Endothelial cell (in vitro differentiated cells): Measurements from ENCODE around the gene RNF43. TPM values are rescaled to one million over a fixed set of nuclear protein-coding genes. Genes with fewer than 3 reads are reported as not detected.

ENCODE experiments used
- DNase-seq: peaks from one replicate; pipeline ENCODE4 v3.0.0; 2021; ENCODE audit warnings: low spot score
- H3K27ac Mint-ChIP-seq: one replicate; pipeline ENCODE4 v1.8.0; 2021; ENCODE audit warnings: mixed read lengths, inconsistent platforms; ENCODE audit not compliant: unreplicated experiment
- H3K27me3 Mint-ChIP-seq: one replicate; pipeline ENCODE4 v1.8.0; 2021; ENCODE audit warnings: mild to moderate bottlenecking, moderate library complexity, mixed read lengths, inconsistent platforms; ENCODE audit not compliant: unreplicated experiment
- H3K36me3 Mint-ChIP-seq: one replicate; pipeline ENCODE4 v1.8.0; 2021; ENCODE audit warnings: mild to moderate bottlenecking, low read depth, mixed read lengths, inconsistent platforms; ENCODE audit not compliant: unreplicated experiment
- H3K4me1 Mint-ChIP-seq: one replicate; pipeline ENCODE4 v1.8.0; 2021; ENCODE audit warnings: mild to moderate bottlenecking, mixed read lengths, inconsistent platforms; ENCODE audit not compliant: unreplicated experiment
- H3K4me3 Mint-ChIP-seq: one replicate; pipeline ENCODE4 v1.8.0; 2021; ENCODE audit warnings: mild to moderate bottlenecking, mixed read lengths, inconsistent platforms; ENCODE audit not compliant: unreplicated experiment
- H3K9me3 Mint-ChIP-seq: one replicate; pipeline ENCODE4 v1.8.0; 2021; ENCODE audit warnings: mixed read lengths, inconsistent platforms; ENCODE audit not compliant: unreplicated experiment
- total RNA-seq: library from RNA; stranded (reverse); fragmentation: NEBNext Ultra II Directional; extraction: Animal tissue kit (Norgen Biotek cat#: 25700); gene quantifications from one replicate; pipeline ENCODE4 v1.2.1, GENCODE V29; 2021; ENCODE audit not compliant: unreplicated experiment
- TF ChIP-seq, protein P1 (sequence below): fragments of 200-600 bp; sonication (generic); IDR thresholded peaks from one replicate; pipeline ENCODE4 v1.5.0; 2021; ENCODE audit warnings: antibody characterized with exemption; ENCODE audit not compliant: unreplicated experiment

Gene RNF43
- total RNA-seq, 1 donor from 2014 or later, result 0.56 TPM

- no peaks in the 10 kb centered on the region for H3K9me3 Mint-ChIP-seq
- TF ChIP-seq, protein P1, sequence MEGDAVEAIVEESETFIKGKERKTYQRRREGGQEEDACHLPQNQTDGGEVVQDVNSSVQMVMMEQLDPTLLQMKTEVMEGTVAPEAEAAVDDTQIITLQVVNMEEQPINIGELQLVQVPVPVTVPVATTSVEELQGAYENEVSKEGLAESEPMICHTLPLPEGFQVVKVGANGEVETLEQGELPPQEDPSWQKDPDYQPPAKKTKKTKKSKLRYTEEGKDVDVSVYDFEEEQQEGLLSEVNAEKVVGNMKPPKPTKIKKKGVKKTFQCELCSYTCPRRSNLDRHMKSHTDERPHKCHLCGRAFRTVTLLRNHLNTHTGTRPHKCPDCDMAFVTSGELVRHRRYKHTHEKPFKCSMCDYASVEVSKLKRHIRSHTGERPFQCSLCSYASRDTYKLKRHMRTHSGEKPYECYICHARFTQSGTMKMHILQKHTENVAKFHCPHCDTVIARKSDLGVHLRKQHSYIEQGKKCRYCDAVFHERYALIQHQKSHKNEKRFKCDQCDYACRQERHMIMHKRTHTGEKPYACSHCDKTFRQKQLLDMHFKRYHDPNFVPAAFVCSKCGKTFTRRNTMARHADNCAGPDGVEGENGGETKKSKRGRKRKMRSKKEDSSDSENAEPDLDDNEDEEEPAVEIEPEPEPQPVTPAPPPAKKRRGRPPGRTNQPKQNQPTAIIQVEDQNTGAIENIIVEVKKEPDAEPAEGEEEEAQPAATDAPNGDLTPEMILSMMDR, result no peak
- H3K4me3 Mint-ChIP-seq, result no peak overlapping the region
- H3K36me3 Mint-ChIP-seq, result no peaks in the 10 kb centered on the region
- peaks cover 52% of the 10 kb centered on the region for H3K4me1 Mint-ChIP-seq
- no peak for DNase-seq
- no peak overlapping the region for H3K27ac Mint-ChIP-seq
- peaks cover 4% of the 10 kb centered on the region for H3K27me3 Mint-ChIP-seq
Measured at GRCh38 chr17:58380207-58381123, 36.9 kb downstream of the RNF43 start.

GRCh38 chr17:58379511-58379824 is 37.9 kb downstream of the RNF43 start:
- Mint-ChIP-seq H3K27ac (peak overlapping the region; percentile 57), H3K4me1 (peaks cover 58% of the 10 kb centered on the region)
- DNase-seq, result no peak

GRCh38 chr17:58378733-58379510 is 38.4 kb downstream of the RNF43 start:
- Mint-ChIP-seq H3K4me1 (peaks cover 55% of the 10 kb centered on the region), H3K27ac (peak overlapping the region; percentile 57), H3K9me3 (no peaks in the 10 kb centered on the region), H3K4me3 (no peak overlapping the region), H3K27me3 (peaks cover 4% of the 10 kb centered on the region), H3K36me3 (no peaks in the 10 kb centered on the region)
- TF ChIP-seq, protein P1, result no peak
- DNase-seq, result no peak

More at GRCh38 chr17:58379511-58379824, 37.9 kb downstream of the RNF43 start:
- no peaks in the 10 kb centered on the region for H3K36me3 Mint-ChIP-seq
- H3K4me3 Mint-ChIP-seq, result no peak overlapping the region
- TF ChIP-seq, protein P1, result no peak
- peaks cover 4% of the 10 kb centered on the region for H3K27me3 Mint-ChIP-seq
- H3K9me3 Mint-ChIP-seq, result no peaks in the 10 kb centered on the region

GRCh38 chr17:58377661-58378060 is 39.7 kb downstream of the RNF43 start:
- no peak overlapping the region for H3K4me3 Mint-ChIP-seq

More at GRCh38 chr17:58377661-58378060, 39.7 kb downstream of the RNF43 start:
- TF ChIP-seq, protein P1, result no peak
- Mint-ChIP-seq H3K27me3 (peaks cover 4% of the 10 kb centered on the region), H3K9me3 (no peaks in the 10 kb centered on the region), H3K27ac (no peak overlapping the region), H3K4me1 (peaks cover 54% of the 10 kb centered on the region), H3K36me3 (no peaks in the 10 kb centered on the region)
- DNase-seq, result no peak
